GM19397 (cell line): Measurements from ENCODE around the gene GATA3.
"Not testable (repeated sequence)": the region's sequence is repeated elsewhere in the genome, so short reads cannot be mapped to it uniquely, and the experiment has no call there.

Experiments
- ATAC-seq: cut with Tn5 transposase; IDR thresholded peaks from one replicate; pipeline ENCODE4 v1.9.1; 2021; ENCODE audit warnings: mild to moderate bottlenecking, moderate library complexity; ENCODE audit not compliant: unreplicated experiment

The GATA3 gene

GRCh38 chr10:8054494-8055407 lies at the start of gene GATA3:
TSS of gene GATA3 (plus strand) at chr10:8054688. CDS start at chr10:8055656, 968 bp downstream.
- ATAC-seq = peak; percentile 34

GRCh38 chr10:8006274-8006999 lies 48.1 kb upstream of the GATA3 start:
- no peak for ATAC-seq

GRCh38 chr10:8009031-8009430 lies 45.5 kb upstream of the GATA3 start:
- no peak for ATAC-seq

- ATAC-seq = no peak
Measured at GRCh38 chr10:8013006-8013405, 41.5 kb upstream of the GATA3 start.

- no peak for ATAC-seq
Measured at GRCh38 chr10:8013619-8014018, 40.9 kb upstream of the GATA3 start.

GRCh38 chr10:8014649-8015048 lies 39.8 kb upstream of the GATA3 start:
- no peak for ATAC-seq

GRCh38 chr10:8017277-8017676 lies 37.2 kb upstream of the GATA3 start:
- ATAC-seq = no peak

GRCh38 chr10:8023321-8023720 lies 31.2 kb upstream of the GATA3 start:
- ATAC-seq = no peak

GRCh38 chr10:8023851-8024250 lies 30.6 kb upstream of the GATA3 start:
- ATAC-seq = no peak

GRCh38 chr10:8026349-8027259 lies 27.9 kb upstream of the GATA3 start:
- ATAC-seq = no peak

- not testable (repeated sequence) for ATAC-seq
Measured at GRCh38 chr10:8031211-8031610, 23.3 kb upstream of the GATA3 start.

GRCh38 chr10:8032558-8032957 lies 21.9 kb upstream of the GATA3 start:
- no peak for ATAC-seq

GRCh38 chr10:8033812-8034465 lies 20.5 kb upstream of the GATA3 start:
- no peak for ATAC-seq

- ATAC-seq = no peak
Measured at GRCh38 chr10:8034466-8035005, 20.0 kb upstream of the GATA3 start.

- no peak for ATAC-seq
Measured at GRCh38 chr10:8035006-8035640, 19.4 kb upstream of the GATA3 start.

GRCh38 chr10:8035641-8036470 lies 18.6 kb upstream of the GATA3 start:
- ATAC-seq = no peak

- ATAC-seq = no peak
Measured at GRCh38 chr10:8036506-8037198, 17.8 kb upstream of the GATA3 start.

GRCh38 chr10:8037199-8037801 lies 17.2 kb upstream of the GATA3 start:
- no peak for ATAC-seq
